Right lung (tissue), 5 donors: ENCODE measurements around the gene LRG1. TPM values are rescaled to one million over a fixed set of nuclear protein-coding genes. Genes with fewer than 3 reads are reported as not detected.
"Not testable (repeated sequence)": the region's sequence is repeated elsewhere in the genome, so short reads cannot be mapped to it uniquely, and the experiment has no call there.

Source experiments
- DNase-seq, 2 donors: peaks; one replicate each; pipeline ENCODE4 v3.0.0-alpha.2; 2013
- polyA plus RNA-seq, 5 donors: library from polyadenylated mRNA; unstranded; fragments of 120-200 nt; gene quantifications; one replicate each; pipeline versions ENCODE4 v1.2.1 to v1.2.3, GENCODE V29; 2013; ENCODE audit warnings: inconsistent platforms in 1 of 5, low replicate concordance in 1 of 5; ENCODE audit not compliant: insufficient read length in 5 of 5, insufficient read depth in 1 of 5

LRG1 gene
- polyA plus RNA-seq, 5 donors, result 0.64 to 1.1 (median 1.0) TPM

GRCh38 chr19:4576016-4576933 lies 36.4 kb upstream of the LRG1 start:
- no peak for DNase-seq

- DNase-seq, result peak in 1 of 2 donors; percentile 27
Observed at GRCh38 chr19:4575267-4576015, 35.6 kb upstream of the LRG1 start.

- no peak for DNase-seq
Observed at GRCh38 chr19:4573682-4574081, 33.8 kb upstream of the LRG1 start.

- DNase-seq, result no peak
Observed at GRCh38 chr19:4571305-4571917, 31.6 kb upstream of the LRG1 start.

- no peak for DNase-seq
Observed at GRCh38 chr19:4570916-4571304, 31.1 kb upstream of the LRG1 start.

GRCh38 chr19:4570402-4570801 lies 30.6 kb upstream of the LRG1 start:
- no peak for DNase-seq

GRCh38 chr19:4568886-4569285 lies 29.1 kb upstream of the LRG1 start:
- no peak for DNase-seq

GRCh38 chr19:4567584-4568071 lies 27.8 kb upstream of the LRG1 start:
- DNase-seq, result no peak

- no peak for DNase-seq
Observed at GRCh38 chr19:4566402-4567051, 26.7 kb upstream of the LRG1 start.

GRCh38 chr19:4563562-4563961 lies 23.7 kb upstream of the LRG1 start:
- not testable (repeated sequence) for DNase-seq

- not testable (repeated sequence) for DNase-seq
Observed at GRCh38 chr19:4562085-4562484, 22.2 kb upstream of the LRG1 start.

GRCh38 chr19:4559569-4559968 lies 19.7 kb upstream of the LRG1 start, which contains the start of gene SEMA6B:
Gene SEMA6B, minus strand, starts transcription at chr19:4559684. Its CDS starts 1,227 bp downstream, at chr19:4558457.
- DNase-seq, result no peak

- no peak for DNase-seq
Observed at GRCh38 chr19:4557971-4558941, 18.4 kb upstream of the LRG1 start.

GRCh38 chr19:4557144-4557970 lies 17.5 kb upstream of the LRG1 start:
- DNase-seq, result no peak

- DNase-seq, result no peak
Observed at GRCh38 chr19:4556597-4557127, 16.8 kb upstream of the LRG1 start.

- DNase-seq, result no peak
Observed at GRCh38 chr19:4555657-4556561, 16.1 kb upstream of the LRG1 start.

GRCh38 chr19:4554717-4555116 lies 14.9 kb upstream of the LRG1 start:
- DNase-seq, result no peak

GRCh38 chr19:4553775-4554174 lies 13.9 kb upstream of the LRG1 start:
- DNase-seq, result no peak
